DMS153 treated with DMSO at 0.1 percent for 48 hours (cell line): ENCODE data around the gene FADS6.
"Not testable (repeated sequence)": the region's sequence is repeated elsewhere in the genome, so short reads cannot be mapped to it uniquely, and the experiment has no call there.

Experiments used
- DNase-seq: peaks from one replicate; lab custom pipeline; 2025; ENCODE audit not compliant: unreplicated experiment; lab: John Stamatoyannopoulos, UW

FADS6 gene

DNA sequence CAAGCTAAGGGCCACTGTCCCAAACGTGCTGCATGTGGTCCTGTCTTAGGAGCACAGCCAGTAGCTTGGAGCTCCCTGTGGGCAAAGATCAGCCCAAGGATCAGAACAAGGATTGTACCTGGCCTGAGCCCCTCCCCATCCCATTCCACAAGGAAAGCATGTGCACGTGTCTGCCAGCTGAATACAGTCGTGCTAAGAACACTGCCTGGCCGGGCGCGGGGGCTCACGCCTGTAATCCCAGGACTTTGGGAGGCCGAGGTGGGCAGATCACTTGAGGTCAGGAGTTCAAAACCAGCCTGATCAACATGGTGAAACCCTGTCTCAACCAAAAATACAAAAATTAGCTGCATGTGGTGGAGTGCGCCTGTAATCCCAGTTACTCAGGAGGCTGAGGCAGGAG, 23.4 kb downstream of the FADS6 start:
- not testable (repeated sequence) for DNase-seq

GRCh38 chr17:74868908-74869255, 24.6 kb downstream of the FADS6 start:
- DNase-seq, result no peak

DNA sequence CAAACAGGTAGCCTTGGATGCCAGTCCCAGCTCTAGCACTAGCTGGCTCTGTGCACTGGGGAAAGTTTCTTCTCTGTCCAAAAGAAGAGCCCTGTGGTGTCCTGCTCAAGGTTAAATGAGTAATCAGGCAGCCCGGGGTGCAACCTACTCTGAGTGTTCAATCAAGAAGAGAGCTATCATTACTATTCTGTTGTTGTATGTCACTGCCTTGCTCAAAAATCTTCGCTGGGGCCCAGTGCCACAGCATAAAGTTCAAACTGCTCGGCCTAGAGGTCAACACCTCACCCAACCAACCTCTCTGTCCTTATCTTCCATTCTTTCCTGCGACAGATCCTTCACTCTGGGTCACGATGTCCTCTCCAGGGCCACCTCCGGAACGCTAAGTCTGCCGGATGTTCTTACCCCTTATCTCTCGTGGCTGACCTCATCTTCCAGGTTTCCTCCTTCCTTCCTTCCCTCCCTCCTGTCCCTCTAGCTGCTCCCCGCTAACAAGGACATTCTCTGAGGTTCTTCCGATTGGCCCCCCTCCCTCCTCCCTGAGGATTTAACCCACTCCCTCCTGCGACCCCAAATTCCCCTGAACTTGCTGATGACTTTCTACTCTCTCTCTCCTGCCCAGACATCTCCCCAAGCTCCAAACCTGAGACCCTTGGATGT, 25.1 kb downstream of the FADS6 start:
- no peak for DNase-seq

DNA sequence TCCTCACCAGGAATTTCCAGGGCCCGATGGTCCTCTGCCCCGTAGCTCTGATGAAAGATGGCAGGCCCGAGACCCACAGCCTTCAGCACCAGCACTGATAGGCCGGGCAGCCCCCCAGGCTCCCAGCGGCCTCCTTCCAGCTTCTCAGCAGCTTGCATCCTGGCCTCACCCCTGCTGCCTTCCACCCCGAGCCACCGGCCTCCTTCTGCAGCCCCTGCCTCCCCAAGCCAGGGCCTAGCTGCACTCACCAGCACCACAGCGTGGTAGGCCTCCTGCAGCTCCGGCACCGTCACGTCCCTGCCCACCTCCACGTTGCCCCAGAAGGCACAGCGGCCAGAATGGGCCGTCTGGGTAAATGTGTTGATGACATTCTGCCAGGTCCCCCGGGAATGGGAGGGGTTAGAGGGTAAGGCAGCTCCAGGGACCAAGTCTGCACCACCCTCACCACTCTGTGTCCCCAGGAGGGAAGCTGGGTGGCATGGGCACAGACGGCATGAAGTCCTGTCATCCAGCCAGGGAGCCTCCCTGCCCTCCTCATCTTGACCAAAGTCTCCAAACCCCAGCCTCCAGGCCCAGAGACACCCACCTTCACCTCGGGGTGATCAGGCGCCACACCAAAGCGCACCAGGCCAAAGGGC, 27.1 kb downstream of the FADS6 start:
- DNase-seq, result no peak

- no peak for DNase-seq
Observed at GRCh38 chr17:74865504-74866197, 27.8 kb downstream of the FADS6 start.

DNA sequence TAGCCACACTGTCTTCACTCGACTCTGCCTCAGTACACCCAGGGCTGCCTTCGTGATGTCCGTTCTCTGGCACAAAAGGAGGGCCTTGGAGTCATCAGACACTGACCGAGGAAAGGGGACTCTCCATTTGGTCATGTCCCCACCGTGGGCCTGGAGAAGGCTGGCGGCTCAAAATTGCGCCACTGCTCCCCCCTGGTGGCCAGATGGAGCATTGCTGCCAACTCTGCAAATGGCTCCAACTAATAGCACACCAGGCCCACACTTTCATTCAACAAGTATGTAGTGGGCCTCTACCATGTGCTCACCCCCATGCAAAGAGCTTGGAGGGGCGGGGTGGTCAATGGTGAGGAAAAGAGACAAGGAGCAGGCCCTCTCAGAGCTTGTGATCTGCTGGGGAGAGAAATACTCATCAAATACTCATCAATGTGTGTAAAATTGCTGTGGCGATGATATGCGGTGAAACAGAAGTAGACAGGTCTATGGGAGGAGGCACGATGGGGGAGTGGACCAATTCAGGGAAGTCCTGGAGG, 28.5 kb downstream of the FADS6 start:
- DNase-seq, result peak; percentile 19

DNA sequence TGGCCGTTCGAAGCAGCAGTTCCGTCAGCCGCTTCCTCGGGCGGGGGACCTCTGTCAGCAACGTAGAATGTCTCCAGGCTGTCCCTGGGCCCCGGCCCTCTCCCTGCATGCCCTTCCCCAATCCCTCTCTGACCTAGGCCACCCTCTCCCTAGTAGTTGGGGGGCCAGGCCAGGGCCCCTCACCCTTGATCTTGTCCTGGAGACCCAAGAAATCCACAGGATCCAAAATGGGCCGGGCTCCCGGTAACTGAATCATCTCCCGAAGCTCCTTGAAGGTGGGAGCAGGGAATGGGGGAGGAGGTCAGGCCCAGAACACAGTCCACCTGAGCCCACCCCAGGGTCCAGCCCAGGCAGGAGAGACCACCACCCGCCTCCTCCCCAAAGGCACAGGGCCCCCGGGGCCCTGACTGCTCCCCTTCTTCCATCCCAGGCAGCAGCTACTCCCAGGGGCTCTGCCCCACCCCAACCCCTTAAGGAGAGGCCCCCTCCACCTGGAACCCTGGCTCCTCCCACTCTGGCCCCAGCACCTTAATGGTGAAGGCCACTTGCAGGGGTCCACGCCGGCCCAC, 29.1 kb downstream of the FADS6 start:
- no peak for DNase-seq

DNA sequence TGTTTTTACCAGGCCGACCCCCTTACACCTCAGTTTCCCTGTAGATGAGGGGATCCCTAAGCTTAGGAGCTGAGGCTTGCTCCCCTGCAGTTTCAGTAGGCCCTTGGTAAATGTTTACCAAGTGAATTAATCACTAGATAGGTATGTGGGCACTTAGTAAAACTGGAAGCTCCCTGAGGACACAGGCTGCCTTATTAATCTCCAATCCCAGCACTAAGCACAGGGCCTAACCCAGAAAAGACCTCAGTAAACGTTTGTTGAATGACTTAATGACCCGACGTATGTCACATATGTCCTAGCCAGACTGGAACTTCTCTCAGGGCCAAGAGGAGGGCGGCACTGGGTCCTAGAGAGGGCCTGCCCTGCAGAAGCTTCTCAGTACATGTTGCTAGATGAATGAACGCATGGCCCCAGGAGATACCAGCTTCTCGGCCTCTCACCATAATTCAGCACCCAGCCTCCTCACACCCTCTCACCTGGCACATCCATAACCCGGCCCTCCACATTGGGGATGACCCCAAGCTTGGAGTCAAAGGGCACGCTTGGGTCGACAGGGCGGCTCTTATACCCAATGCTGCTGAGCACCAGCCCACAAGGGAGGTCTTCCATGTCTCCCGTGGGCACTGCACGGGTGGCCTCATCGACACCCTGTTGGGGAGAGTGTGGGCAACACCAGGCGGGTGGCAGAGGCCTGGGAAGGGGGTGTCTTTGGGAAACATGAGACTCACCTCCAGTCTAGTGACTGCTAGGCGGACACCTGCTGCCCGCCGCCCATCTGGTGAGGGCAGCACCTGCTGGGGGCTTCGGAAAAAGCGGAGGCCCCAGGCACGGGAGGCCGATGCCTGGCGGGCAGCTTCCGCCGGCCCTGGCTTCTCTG, 29.8 kb downstream of the FADS6 start:
- no peak for DNase-seq

DNA sequence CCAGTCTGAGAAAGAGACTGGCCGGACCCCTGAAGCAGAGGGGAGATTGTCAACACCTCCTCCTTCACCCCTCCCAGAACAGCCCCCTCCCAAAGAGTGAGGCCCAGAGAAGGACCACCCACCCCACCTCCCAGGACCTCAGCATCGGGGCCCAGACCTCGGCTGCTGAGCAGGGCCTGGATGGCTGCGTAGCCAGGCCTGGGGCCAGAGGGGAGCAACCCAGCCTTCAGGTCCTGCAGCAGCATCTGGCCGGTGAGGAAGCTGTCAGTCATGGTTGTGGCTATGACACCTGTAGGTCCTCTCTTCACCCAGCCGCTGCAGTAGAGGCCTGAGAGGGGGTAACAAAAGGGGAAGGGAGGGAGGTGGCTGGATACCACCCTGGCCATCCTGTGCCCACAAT, 30.5 kb downstream of the FADS6 start:
- DNase-seq, result no peak

DNA sequence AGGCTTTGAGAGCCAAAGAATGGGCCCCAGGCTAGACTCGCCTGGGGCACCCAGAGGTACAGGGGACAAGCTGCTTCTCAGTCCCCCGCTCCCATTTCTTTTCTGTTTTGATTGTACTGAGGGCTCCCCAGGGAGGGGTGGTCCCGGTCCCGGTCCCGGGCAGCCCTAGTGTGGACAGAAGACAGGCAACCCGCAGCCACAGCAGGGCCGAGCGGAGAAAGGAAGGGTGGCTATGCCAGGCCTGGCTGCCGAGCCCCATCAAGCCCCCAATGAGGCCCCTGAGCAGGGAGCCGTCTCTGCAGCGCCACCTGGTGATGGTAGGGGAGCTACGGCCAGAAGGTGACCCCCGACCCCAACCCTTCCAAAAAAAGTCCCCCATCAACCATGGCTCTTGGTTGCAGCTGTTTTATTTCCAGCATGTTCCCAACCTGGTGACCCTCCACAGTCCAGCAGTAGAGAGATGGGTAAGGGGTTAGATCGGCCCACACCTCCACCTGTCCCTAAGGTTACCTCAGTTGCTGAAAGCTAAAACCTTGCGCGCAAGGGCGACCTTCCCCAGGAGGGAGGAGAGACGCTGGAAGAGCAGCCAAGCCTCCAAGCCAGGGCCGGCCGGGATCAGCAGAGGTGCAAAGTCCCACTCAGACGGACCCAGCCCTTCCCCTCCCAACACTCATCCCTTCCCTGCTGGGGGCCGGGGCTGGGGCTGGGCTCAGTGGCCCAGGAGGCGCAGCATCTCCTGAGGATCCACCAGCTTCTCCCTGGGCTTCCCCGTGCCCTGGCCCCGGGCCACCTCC, 31.1 kb downstream of the FADS6 start:
- no peak for DNase-seq

GRCh38 chr17:74861662-74862107, 31.7 kb downstream of the FADS6 start:
- no peak for DNase-seq

- no peak for DNase-seq
Observed at GRCh38 chr17:74860872-74861661, 32.4 kb downstream of the FADS6 start.

GRCh38 chr17:74860229-74860871, 33.1 kb downstream of the FADS6 start:
- no peak for DNase-seq

DNA sequence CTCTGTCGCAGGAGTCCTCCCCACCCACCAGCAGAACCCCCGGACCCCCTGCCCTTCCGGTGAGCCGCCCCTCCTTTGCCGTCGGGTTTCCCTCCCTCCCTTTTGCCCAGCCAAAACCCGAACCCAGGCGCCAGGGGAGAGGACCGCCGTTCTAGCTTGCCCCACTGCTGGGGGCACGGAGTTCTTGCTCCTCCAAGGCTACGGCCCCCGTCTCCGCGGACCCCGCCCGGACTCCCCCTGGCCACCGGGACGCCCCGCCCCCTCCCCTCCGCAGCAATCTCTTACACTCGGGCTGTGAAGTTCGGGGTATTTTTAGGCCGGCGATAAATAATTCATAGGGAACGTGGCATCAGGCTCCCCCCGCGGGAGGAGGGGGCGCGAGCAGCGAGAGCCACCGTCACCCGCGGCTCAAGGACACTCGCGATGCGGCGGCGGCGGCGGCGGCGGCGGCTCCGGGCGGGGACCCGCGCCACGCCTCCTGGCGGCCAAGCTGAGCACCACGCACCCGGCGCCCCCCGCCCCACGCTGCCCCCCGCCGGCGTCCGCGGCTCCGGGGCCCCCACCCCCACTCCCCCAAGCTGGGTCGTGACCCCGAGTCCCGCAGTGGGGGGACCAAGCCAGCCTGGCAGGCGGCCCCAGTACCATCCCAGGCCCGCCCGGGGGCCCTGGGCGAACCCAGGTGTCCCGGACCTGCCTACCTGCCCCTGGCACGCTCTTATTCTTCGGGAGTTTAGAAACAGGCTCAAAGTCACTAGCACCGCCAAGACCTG, 33.8 kb downstream of the FADS6 start, which contains the start of gene GRIN2C:
Gene GRIN2C, minus strand, starts transcription at position 427 of the 770 bp plus-strand sequence. CDS start 4,793 bp downstream, outside the sequence.
- DNase-seq, result no peak

- no peak for DNase-seq
Observed at GRCh38 chr17:74858672-74859458, 34.6 kb downstream of the FADS6 start.

- no peak for DNase-seq
Observed at GRCh38 chr17:74857191-74857590, 36.2 kb downstream of the FADS6 start.

- DNase-seq, result no peak
Observed at GRCh38 chr17:74856112-74856511, 37.3 kb downstream of the FADS6 start.
